Activated gamma-delta T cell (primary cell): ENCODE data around the gene NTF4.
A peak's percentile ranks its signal among the peaks of the same experiment; 100 is the strongest.

Source experiments
- DNase-seq: peaks from one replicate; lab custom pipeline; 2025; lab: John Stamatoyannopoulos, UW
- total RNA-seq, 2 donors: gene quantifications; one replicate each; lab custom pipeline; 2026; lab: John Stamatoyannopoulos, UW

NTF4 gene, protein sequence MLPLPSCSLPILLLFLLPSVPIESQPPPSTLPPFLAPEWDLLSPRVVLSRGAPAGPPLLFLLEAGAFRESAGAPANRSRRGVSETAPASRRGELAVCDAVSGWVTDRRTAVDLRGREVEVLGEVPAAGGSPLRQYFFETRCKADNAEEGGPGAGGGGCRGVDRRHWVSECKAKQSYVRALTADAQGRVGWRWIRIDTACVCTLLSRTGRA
- 0 to 0.10 reads per million in 2 donors for total RNA-seq

DNA sequence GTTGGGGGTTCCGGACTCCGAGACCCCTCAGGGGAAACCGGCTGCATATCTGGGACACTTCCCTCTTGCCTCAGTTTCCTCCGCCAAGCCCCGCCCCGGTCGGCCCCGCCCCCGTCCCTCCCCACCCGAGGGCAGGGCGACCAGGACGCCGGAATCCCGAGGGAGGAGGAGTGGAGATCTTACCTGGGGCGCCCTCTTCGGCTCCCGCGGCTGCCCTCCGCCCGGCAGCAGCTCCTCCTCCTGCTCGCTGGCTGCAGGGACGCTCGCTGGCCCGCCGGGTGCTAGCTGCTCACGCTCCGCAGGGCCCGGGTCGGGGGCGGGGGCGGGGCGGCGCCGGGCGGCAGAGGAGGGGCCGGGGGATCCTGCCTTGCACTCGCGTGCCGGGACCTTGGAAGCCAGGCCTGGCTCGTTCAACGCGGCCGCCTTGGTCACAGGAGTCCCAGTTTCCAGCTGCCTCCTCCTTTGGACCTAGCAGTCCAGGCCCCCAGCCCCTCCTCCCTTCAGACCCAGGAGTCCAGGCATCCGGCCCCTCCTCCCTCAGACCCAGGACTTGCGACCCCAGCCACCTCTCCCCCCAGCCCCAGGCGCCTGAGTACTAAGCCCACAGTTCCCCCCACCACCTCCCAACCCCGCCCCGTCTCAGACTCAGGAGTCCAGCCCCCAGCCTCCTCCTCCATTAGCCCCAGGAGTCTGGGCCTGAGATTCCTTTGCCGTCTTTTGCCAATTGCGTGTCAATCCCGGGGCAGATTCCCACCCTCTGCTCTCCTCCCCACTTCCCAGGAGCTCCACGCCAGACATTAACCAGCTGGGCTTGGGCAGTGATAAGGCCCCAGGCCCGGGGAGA, at the start of gene NTF4:
Gene NTF4 (minus strand): TSS at position 51 of the 844 bp plus-strand sequence. CDS start 2,821 bp downstream, outside the sequence.
- no peak for DNase-seq

DNA sequence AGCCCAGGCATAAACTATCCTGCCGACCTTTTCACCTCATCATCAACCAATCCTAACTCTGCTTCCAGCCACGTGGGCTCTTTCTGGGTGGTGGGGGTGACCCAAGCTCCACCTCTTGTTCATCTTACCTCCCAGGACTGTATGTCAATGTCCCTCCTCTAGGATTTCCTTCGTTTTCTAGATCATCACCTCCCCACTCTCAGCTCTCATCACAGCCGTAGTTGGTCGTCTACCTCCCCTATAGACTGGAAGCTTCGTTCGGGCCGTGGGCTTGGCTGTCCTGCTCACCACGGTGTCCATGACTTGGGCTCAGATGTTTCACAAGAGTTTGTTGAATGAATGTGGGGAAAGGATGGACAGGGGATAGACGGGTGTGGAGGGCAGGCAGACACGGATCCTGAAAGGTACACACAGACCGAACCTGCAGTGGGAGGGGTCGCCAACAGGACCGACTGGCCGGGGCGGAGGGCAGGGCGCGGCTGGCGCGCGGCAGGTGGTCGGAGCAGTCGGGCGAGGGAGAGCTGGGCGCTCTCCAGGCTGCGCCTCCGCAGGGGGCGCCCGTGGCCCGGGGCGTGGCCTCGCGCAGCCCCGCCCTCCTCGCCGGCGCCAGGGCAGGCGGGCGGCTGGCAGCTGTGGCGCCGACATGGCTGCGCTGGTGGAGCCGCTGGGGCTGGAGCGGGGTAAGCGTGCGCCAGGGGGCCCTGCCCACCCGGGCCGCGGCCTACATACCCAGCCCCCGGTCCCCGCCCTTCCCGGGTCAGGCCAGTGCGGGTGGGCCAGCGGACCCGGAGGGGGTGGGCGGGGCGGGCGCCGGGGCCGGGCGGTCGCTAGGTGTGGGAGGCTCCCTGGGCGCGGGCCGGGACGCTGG, 49.4 kb upstream of the NTF4 start, which contains the start of gene LIN7B:
Gene LIN7B (plus strand): TSS at position 609 of the 868 bp plus-strand sequence. CDS start 35 bp downstream, at position 644.
- peak; percentile 63 for DNase-seq

DNA sequence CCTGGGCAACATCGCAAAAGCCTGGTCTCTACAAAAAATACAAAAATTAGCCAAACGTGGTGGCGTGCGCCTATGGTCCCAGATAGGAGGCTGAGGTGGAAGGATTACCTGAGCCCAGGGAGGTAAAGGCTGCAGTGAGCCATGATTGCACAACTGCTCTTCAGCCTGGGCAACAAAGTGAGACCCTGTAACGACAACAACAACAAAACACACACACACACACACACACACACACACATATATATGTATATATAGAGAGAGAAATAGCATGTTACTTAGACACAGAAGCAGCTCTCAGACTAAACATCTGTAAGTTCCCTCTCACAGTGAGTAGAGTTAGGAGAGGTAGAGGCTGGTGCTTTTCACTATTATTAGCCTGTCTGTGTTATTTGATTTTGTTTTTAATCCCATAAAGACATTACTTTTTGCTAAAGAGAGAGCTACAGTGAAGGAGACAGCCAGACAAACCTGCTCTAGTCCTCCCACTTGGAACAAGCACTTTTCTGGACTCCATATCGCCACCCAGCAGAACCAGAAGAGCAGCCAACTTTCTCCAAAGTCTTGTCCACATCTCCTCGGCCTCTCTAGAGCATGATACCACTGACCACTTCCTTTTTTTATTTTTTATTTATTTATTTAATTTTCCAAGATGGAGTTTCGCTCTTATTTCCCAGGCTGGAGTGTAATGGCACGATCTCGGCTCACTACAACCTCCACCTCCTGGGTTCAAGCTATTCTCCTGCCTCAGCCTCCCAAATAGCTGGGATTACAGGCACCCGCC, 46.8 kb upstream of the NTF4 start:
- no peak for DNase-seq

DNA sequence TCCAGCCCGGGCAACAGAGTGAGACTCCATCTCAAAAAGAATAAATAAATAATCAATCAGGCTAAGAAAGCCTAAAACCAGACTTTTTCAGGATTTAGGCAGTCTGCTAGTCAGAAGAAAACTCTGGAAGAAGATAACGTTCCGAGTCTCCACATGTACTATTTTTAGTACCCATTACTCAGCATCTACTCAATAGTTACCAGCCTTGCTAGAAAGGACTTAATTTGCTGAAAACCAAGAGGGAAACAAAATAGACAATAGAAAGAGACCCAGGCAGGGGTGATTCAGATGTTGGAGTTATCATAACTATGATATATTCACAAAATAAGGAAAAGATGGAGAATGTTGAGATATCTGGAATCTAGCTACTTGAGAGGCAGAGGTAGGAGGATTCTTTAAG, 45.9 kb upstream of the NTF4 start:
- DNase-seq: no peak

DNA sequence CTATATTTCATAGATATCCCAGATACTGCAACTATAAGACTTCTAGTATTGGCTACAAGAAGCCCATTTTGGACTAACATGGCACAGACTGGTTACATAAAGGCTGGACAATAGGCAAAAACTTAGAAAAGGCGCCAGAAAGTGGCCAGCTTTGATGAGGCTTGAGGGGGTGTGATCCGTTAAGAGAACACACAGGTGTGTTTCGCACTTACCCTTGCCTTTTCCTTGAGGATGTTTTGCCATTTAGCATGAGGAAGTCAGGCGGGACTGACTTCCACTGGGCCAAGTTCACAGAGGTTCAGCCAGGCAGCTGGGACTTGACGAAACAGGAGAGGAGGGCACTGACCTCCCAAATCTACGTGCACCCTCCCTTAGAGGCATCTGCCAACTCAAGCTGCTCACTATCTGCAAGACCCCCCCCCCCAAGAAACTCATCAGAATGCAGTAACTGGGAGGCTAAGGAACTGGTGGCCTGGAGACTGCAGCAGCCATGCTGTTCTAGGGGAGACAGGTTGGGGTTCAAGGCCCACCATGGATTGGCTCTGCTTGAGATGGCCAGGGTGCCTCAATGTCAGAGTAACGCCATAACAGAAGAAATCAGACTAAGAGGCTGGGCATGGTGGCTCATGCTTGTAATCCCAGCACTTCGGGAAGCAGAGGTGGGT, 45.1 kb upstream of the NTF4 start:
- no peak for DNase-seq

DNA sequence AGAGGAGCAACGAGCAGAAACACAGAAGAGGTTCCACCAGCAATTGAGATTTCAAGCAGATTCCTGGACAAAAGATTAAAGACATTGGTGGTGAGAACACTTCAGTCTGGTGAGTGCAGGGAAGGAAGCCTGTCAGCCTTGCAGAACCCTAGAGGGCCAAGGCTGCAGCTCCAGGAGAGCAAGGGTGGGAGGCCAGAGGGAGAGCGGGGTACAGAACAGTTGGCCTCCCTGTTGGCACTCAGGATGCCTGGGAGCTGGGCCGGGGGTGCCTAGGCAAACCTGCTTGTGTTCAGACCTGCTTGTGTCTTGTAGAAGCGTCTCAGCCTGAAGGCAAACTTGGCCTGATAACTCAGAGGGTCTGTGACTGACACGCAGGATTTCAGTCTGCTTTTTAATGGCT, 44.4 kb upstream of the NTF4 start:
- DNase-seq: no peak

DNA sequence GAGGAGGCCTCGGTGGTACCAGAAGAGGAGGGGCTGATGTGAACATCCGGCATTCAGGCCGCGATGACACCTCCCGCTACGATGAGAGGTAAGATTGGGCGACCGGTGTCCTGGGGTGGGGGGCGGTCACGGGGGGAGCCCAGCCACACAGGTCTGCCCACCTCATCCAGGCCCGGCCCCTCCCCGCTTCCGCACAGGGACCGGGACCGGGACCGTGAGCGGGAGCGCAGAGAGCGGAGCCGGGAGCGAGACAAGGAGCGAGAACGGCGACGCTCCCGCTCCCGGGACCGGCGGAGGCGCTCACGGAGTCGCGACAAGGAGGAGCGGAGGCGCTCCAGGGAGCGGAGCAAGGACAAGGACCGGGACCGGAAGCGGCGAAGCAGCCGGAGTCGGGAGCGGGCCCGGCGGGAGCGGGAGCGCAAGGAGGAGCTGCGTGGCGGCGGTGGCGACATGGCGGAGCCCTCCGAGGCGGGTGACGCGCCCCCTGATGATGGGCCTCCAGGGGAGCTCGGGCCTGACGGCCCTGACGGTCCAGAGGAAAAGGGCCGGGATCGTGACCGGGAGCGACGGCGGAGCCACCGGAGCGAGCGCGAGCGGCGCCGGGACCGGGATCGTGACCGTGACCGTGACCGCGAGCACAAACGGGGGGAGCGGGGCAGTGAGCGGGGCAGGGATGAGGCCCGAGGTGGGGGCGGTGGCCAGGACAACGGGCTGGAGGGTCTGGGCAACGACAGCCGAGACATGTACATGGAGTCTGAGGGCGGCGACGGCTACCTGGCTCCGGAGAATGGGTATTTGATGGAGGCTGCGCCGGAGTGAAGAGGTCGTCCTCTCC, 43.2 kb upstream of the NTF4 start:
- DNase-seq: no peak

DNA sequence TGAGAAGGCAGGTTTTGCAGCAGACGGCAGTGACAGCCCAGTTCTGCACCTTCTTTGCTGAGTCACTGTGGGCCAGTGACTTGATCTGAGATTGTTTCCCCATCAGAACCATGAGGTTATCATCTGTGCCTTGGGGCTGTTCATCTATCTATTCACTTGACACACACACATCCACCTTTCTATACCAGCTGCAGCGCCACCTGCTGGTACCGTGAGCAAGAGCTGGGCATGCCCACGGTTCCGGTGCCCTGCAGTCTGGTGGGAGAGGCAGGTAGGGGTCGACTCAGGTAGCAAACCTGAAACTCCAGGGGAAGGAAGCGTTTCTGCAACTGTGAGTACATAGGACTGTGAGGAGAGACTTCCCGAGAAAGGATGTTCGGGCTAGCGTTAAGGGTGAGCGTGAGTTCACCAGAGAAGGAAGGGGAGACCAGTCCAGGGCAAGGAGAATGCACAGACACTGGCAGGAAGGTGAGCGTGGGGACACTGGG, 42.1 kb upstream of the NTF4 start:
- no peak for DNase-seq

DNA sequence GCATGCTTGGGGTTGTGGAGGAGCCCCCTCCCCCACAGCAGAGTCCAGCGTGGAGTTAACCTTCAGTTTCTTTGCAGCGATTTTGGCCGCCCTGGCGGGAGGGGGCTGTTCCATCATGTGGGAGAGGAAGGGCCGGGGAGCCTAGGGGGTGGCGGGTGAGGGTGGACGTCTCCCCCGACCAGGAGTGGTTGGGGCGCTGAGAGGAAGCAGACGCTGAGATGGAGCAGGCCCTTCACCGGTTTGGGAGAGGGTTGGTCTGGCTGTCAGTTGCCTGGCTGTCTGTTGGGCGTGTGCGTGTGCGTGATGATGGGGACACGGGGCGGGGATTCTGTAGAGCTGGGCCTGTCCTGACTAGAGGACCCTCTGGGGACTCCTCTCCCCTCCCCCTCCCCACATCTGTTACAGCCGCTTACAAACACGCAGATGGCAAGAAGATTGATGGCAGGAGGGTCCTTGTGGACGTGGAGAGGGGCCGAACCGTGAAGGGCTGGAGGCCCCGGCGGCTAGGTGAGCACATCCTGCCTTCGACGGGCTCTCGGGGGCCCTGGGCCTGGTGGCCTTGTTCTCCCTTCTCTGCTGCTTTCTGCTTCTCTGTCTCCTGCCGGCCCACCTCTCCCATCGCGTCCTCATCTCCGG, 39.7 kb upstream of the NTF4 start:
- no peak for DNase-seq

DNA sequence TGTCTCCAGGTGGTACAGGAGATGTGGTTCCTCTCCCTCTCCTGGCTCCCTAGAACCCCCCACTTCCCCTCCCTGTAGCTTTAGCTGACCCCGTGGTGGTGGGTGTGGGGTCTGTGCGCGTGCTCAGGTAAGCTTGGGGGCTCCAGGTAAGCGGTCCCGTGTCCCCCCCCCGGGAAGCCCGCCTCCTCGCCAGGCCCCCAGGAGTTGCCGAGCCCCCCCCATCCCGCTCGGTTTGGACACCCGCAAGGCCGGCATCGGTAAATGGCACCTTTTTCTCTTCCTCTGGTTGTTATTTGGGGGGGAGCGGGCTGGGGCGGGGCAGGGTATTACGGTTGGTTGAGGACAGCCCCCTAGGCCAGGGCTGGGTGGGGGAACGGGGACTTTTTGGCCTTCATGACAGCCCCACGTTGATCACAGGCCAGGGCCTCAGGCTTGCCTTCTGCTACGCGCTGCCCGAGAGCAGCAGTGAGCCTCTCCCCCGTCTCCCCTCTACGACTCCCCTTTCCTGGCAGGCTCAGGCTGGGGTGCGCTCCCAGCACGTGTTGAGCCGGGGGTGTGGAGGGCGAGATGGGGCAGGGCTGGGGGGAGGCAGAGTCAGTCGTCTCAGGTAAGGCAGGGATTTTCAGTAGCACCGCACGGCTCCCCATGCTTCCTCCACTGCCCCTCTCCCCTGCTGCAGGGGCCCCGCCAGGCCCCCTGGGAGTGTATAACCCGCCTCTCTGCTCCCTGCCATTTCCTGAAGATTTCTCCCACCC, 38.9 kb upstream of the NTF4 start:
- DNase-seq: no peak

DNA sequence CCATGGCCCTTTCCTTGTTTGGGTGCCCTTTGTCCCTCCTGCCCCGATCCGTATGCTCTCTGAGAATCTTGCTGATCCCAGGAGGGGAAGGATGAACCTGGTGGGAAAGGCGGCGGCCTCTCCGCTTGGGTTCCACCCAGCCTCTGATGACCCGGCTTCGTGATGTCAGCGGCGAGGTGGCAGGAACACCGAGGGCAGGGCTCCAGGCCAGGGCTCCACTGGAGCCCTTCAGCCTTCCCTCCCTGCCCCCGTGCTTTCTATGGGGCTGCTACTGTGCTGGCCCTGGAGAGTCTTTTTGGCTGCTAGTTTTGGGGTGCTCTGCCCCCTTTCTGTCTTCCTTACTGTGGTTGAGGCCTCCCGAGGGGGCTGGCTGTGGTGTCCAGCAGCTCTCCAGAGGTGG, 37.7 kb upstream of the NTF4 start:
- DNase-seq: no peak

DNA sequence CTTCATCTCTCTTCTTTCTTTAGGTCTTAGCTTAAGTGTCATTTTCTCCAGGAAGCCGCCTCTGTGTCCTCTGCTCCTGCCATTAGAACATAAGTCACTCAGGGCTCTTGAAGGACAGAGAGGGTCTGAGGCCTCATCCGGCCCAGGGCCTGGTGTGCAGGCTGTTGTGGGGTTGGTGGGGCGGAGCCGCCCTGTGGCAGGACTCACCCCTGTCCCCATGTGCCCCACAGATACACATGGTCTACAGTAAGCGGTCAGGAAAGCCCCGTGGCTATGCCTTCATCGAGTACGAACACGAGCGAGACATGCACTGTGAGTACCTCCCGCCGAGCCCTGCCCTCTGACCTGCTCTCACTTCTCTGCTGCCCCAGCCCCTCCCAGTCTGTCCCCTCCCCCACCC, 36.5 kb upstream of the NTF4 start:
- DNase-seq: no peak

DNA sequence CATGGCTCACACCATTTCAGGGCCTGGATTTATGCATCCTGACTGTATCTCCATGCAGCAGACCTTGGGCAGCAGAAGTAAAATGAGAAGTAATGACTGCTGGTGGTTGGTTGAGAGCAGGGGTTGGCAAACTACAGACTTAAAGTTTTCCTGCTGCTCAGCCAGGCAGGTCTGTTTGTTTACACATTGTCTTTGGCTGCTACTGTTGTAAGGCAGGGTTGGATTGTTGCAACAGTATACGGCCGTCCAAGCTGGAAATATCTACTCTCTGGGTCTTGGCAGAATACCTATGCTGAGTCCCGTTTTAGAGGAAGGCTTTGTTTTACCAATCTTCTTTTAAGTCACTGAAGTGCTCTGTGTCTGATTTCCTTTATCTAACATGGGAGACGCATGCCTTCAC, 34.2 kb upstream of the NTF4 start:
- DNase-seq: no peak

DNA sequence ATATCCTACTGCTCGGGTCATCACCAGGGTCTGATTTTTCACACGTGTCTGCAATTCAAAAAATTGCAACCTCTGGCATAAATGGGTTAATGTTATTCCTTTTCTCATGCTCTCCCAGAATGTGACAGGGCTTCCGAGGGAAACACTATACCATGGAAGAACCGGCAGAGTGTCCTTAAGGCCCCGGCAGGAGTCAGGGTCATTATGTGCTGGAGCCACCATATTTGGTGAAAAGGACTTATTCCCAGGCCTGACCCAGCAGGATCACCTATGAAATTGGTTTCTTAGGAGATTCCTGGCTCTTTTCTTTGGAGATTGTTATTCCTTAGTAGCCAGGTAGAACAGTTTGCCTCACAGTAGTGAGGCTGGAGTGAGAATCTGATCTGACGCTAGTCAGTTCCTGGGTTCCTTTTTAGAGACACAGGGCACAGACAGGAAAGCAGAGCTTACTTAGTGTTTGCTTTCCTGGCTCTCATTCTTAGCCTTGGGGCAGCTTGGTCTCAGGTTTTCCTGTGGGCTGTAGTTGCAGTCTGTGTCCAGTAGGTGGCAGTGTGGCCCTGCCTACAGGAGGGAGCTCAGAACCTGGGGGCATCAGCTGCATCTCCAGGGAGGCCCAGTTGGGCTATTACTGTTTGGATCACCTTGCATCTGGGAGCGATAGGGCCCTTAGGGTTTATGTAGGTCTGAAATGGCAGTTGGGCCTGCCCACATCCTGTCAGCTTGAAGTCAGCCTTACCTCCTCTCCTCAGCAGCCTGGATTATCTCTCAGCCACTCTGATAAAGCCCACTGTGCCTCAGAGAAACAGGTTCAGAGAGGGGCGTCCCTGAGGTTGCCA, 33.1 kb upstream of the NTF4 start:
- no peak for DNase-seq

DNA sequence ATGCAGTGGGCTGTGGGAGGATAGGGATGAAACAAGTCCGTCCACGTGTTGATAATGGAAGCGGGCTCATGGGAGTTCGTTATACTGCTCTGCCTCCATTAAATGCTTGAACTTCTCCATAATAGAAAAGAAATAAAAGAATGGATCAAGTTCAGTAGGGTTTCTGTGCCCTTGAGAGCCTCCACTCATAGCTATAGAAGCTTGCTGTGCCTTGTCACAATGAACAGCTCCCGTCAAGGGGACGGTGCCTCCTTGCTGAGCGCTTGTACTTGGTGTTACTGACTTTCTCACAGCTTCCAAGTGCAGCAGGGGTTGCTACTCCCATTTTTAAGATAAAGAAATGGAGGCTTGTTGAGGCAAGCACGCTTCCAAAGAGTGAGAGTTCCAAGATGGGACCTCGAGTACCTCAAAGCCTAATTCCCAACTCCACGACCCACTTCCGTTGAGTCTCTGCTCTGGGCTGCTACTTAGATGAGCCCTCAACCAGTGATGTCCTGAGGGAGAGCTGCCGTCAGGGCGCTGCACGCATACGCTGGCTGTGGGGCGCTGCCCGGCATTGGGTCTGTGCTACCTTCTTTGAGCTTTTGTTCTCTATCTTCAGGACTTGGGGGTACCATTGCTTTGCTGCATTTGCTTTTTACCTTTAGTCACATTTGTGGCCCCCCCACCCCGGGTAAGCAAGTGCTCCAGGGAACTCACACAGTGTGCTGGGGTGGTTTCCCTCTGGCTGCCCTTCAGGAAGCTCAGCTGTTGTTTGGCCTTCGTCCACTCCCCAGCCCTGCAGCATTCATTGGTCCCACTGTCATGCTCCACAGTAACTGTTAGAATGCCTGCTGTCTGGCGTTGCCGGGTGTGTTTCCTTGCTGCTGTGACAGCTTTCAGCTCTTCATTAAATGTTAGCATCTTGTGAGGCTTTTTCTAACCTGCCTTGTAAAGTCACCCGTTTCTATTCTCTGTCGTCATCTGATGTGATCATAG, 30.2 kb upstream of the NTF4 start:
- DNase-seq: no peak

DNA sequence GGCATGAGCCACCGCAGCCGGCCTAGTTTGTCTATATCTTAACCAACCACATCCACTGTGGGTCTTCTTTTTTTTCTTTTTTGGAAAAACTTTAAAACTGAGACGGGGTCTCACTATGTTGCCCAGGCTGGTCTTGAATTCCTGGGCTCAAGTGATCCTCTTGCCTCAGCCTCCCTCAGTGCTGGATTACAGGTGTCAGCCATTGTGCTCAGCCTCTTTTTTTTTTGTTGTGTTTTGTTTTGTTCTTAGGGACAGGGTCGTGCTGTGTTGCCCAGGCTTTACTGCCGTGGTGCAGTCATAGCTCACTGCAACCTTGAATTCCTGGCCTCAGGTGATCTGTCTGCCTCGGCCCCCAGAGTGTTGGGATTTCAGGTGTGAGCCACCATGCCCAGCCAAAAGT, 28.1 kb upstream of the NTF4 start:
- no peak for DNase-seq
